ENCODE data around the gene GEMIN7.

DNA sequence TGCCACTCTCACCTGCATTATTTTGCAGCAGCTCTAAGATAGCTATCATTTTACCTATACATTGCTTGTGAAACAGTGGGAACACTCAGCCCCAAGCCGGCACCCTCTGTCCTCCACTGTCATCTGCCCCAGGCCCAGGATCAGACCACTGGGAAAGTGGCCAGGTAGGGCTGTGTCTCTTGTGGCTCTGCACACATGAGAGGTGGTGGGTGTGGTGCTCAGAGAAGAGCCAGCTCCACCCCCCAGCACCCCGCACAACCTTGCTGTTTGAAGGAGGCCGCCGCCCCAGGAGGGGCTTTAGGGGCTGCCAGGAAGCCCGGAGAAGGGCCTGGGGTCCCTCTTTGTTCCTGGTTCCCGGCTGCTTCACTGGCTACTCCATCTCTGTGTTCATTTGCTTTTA, 40.5 kb downstream of the GEMIN7 start:
- TF ChIP-seq, protein P1, sequence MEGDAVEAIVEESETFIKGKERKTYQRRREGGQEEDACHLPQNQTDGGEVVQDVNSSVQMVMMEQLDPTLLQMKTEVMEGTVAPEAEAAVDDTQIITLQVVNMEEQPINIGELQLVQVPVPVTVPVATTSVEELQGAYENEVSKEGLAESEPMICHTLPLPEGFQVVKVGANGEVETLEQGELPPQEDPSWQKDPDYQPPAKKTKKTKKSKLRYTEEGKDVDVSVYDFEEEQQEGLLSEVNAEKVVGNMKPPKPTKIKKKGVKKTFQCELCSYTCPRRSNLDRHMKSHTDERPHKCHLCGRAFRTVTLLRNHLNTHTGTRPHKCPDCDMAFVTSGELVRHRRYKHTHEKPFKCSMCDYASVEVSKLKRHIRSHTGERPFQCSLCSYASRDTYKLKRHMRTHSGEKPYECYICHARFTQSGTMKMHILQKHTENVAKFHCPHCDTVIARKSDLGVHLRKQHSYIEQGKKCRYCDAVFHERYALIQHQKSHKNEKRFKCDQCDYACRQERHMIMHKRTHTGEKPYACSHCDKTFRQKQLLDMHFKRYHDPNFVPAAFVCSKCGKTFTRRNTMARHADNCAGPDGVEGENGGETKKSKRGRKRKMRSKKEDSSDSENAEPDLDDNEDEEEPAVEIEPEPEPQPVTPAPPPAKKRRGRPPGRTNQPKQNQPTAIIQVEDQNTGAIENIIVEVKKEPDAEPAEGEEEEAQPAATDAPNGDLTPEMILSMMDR (conservative IDR thresholded peaks at IDR 0.05): no peak
- TF ChIP-seq ZFX (IDR thresholded peaks at IDR 0.05): no peak
